IPS-18a (cell line): ENCODE results near the gene ANKRD11.

Source experiments
- H3K27ac ChIP-seq: one replicate; pipeline ENCODE4 v1.5.1; 2013; ENCODE audit warnings: low read length
- H3K27me3 ChIP-seq: one replicate; pipeline ENCODE4 v1.6.1; 2013; ENCODE audit warnings: mild to moderate bottlenecking, low read length; ENCODE audit not compliant: control insufficient read depth, insufficient read depth
- H3K36me3 ChIP-seq: one replicate; pipeline ENCODE4 v1.6.1; 2013; ENCODE audit warnings: low read depth, low read length; ENCODE audit not compliant: control insufficient read depth
- H3K4me1 ChIP-seq: one replicate; pipeline ENCODE4 v1.6.1; 2013; ENCODE audit warnings: low read depth, low read length; ENCODE audit not compliant: control insufficient read depth
- H3K4me3 ChIP-seq: one replicate; pipeline ENCODE4 v1.5.1; 2013; ENCODE audit warnings: low read length
- H3K9ac ChIP-seq: one replicate; pipeline ENCODE4 v1.6.1; 2013; ENCODE audit warnings: mild to moderate bottlenecking, low read length, moderate library complexity
- H3K9me3 ChIP-seq: one replicate; pipeline ENCODE4 v1.6.1; 2013; ENCODE audit warnings: low read depth, low read length; ENCODE audit not compliant: control insufficient read depth

ANKRD11 gene

DNA sequence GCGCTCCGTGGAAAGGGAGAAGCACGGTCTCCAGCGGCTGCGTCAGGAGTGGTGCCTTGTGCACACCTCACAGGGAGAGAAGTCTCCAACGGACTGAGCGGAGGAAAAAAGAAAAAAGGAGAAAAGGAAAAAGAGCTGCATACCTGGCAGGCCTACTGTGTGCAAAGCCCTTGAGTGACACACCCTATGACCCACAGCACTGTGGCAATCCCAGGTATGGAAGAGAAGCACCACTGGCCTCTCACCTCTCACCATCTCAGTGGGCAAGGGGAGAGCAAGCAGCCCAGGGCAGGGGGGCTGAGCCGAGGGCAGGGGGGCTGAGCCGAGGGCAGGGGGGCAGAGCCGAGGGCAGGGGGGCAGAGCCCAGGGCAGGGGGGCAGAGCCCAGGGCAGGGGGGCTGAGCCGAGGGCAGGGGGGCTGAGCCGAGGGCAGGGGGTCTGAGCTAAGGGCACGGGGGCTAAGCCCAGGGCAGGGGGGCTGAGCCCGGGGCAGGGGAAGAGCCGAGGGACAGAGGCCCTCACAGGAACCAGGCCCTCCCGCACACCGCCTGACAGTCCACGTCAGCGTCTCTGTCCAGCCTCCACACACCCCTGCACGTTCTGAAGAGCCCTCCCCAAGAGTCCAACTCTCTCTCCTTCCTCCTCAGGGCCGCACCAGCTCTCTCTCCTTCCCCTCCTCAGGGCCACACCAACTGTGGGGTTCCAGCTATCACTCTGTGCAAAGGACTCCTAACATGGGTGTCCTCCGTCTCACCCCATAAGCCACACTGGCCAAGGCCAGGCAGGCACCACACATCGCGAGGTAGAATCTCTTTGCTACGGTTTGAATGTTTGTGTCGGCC, 167.0 kb downstream of the ANKRD11 start:
- Histone ChIP-seq H3K9me3 (no peaks in the 10 kb centered on the region), H3K36me3 (no peaks in the 10 kb centered on the region), H3K27ac (no peak overlapping the region), H3K9ac (no peak overlapping the region), H3K4me3 (no peak overlapping the region), H3K27me3 (no peaks in the 10 kb centered on the region), H3K4me1 (peaks cover 45% of the 10 kb centered on the region)

DNA sequence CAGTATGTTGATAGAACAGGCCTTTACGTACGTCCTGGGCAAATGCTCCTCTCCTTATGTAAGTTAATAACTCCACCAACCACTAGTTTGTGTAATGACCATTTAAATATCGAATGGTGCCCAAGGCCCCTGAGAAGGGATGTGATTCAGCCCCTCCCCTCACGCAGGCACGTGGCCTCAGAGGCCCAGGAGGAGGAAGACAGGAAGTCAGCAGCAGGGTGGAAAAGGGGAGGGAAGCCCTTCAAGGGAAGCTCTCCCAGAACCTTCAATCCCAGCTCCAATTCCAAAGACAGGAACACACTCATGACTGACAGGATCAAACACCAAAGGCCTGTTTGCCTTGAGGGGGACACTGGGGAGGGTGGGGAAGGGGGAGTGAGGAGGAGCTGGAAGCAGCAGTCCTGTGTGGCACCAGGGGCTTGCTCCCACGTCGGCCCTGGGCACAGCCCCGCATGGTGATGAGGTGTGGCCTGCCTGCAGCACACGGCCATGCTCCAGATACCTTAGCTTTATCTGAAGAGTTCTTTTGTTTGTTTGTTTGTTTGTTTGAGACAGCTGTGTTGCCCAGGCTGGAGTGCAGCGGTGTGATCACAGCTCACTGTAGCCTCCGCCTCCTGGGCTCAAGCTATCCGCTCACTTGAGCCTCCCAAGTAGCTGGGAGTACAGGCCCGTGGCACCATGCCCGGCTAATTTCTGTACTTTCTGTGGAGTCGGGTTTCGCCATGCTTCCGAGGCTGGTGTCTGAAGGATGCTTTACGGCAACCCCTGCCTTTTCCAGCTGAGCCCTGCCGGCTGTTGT, 167.8 kb downstream of the ANKRD11 start:
- H3K4me3 ChIP-seq = no peak overlapping the region
- no peak overlapping the region for H3K9ac ChIP-seq
- H3K27ac ChIP-seq = no peak overlapping the region
- H3K27me3 ChIP-seq = no peaks in the 10 kb centered on the region
- no peaks in the 10 kb centered on the region for H3K9me3 ChIP-seq
- peaks cover 45% of the 10 kb centered on the region for H3K4me1 ChIP-seq
- H3K36me3 ChIP-seq = no peaks in the 10 kb centered on the region

GRCh38 chr16:89320782-89321501, 169.4 kb downstream of the ANKRD11 start:
- H3K27me3 ChIP-seq = no peaks in the 10 kb centered on the region
- H3K4me3 ChIP-seq = no peak overlapping the region
- H3K27ac ChIP-seq = no peak overlapping the region
- peaks cover 33% of the 10 kb centered on the region for H3K4me1 ChIP-seq
- H3K9me3 ChIP-seq = no peaks in the 10 kb centered on the region
- H3K9ac ChIP-seq = no peak overlapping the region
- no peaks in the 10 kb centered on the region for H3K36me3 ChIP-seq

GRCh38 chr16:89319886-89320781, 170.2 kb downstream of the ANKRD11 start:
- H3K4me1 ChIP-seq = peaks cover 31% of the 10 kb centered on the region

GRCh38 chr16:89319631-89319885, 170.8 kb downstream of the ANKRD11 start:
- no peak overlapping the region for H3K4me3 ChIP-seq
- H3K9ac ChIP-seq = no peak overlapping the region
- H3K36me3 ChIP-seq = no peaks in the 10 kb centered on the region
- no peaks in the 10 kb centered on the region for H3K9me3 ChIP-seq
- H3K4me1 ChIP-seq = peaks cover 31% of the 10 kb centered on the region
- no peak overlapping the region for H3K27ac ChIP-seq
- no peaks in the 10 kb centered on the region for H3K27me3 ChIP-seq

More at GRCh38 chr16:89319886-89320781, 170.2 kb downstream of the ANKRD11 start:
- no peak overlapping the region for H3K4me3 ChIP-seq
- no peaks in the 10 kb centered on the region for H3K9me3 ChIP-seq
- no peak overlapping the region for H3K9ac ChIP-seq
- no peak overlapping the region for H3K27ac ChIP-seq
- no peaks in the 10 kb centered on the region for H3K36me3 ChIP-seq
- no peaks in the 10 kb centered on the region for H3K27me3 ChIP-seq

- no peaks in the 10 kb centered on the region for H3K36me3 ChIP-seq
- no peak overlapping the region for H3K9ac ChIP-seq
Observed at GRCh38 chr16:89318871-89319630, 171.3 kb downstream of the ANKRD11 start.

DNA sequence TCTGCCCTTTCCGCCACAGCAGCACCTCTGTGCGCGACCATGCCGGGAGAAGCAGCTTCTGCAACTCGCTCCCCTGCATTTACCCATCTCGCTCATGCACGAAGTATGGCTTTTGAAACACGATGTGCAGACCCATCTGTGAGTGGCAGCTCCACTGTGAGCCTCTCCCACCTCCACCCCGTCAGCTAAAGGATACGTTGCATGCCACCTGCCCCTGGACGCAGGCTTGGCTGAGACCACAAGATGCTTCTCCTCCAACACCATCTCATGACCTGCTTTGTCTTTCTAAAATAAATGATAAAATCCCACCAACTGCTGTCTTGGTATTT, 172.0 kb downstream of the ANKRD11 start:
- Histone ChIP-seq H3K27ac (no peak overlapping the region), H3K36me3 (no peaks in the 10 kb centered on the region), H3K27me3 (no peaks in the 10 kb centered on the region), H3K9me3 (no peaks in the 10 kb centered on the region), H3K4me3 (no peak overlapping the region), H3K9ac (no peak overlapping the region), H3K4me1 (peaks cover 28% of the 10 kb centered on the region)

More at GRCh38 chr16:89318871-89319630, 171.3 kb downstream of the ANKRD11 start:
- H3K27ac ChIP-seq = no peak overlapping the region
- no peak overlapping the region for H3K4me3 ChIP-seq
- H3K9me3 ChIP-seq = no peaks in the 10 kb centered on the region
- H3K27me3 ChIP-seq = no peaks in the 10 kb centered on the region
- H3K4me1 ChIP-seq = peaks cover 31% of the 10 kb centered on the region

GRCh38 chr16:89317729-89318429, 172.5 kb downstream of the ANKRD11 start:
- no peak overlapping the region for H3K4me3 ChIP-seq
- peaks cover 3% of the 10 kb centered on the region for H3K36me3 ChIP-seq
- H3K9me3 ChIP-seq = no peaks in the 10 kb centered on the region
- no peak overlapping the region for H3K27ac ChIP-seq
- no peak overlapping the region for H3K9ac ChIP-seq
- peaks cover 26% of the 10 kb centered on the region for H3K4me1 ChIP-seq
- no peaks in the 10 kb centered on the region for H3K27me3 ChIP-seq

DNA sequence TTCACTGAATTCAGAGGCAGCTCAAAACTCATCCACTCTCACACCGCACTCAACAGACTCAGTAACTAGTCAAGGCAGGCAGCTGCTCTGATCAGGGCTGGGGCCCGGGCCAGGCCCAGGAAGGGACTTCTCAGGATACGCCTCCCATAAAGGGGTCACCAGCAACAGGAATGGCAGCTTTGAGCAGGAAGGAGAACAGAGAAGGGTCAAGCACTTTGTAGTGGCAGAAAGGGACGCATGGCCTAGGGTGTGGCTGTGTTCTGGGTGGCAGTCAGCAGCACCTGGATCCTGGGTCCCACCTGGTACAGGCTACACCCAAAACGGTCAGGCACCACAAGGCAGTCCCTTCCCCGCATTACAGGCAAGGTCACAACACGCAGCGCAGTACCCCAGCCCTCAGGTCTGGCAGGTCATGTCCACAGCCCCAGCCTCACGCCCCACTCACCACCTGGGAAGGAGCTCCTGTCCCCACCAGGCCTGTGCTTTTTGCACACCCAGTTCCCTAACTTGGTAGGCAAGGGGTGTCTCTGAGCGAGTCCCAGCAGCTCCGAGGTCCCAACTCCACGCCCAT, 173.2 kb downstream of the ANKRD11 start:
- no peak overlapping the region for H3K27ac ChIP-seq
- peaks cover 19% of the 10 kb centered on the region for H3K4me1 ChIP-seq

GRCh38 chr16:89316701-89317100, 173.7 kb downstream of the ANKRD11 start:
- Histone ChIP-seq H3K4me3 (no peak overlapping the region), H3K9me3 (no peaks in the 10 kb centered on the region), H3K36me3 (peaks cover 3% of the 10 kb centered on the region), H3K27me3 (no peaks in the 10 kb centered on the region), H3K27ac (no peak overlapping the region), H3K9ac (no peak overlapping the region), H3K4me1 (peaks cover 14% of the 10 kb centered on the region)

More for the DNA sequence above, 173.2 kb downstream of the ANKRD11 start:
- Histone ChIP-seq H3K9me3 (no peaks in the 10 kb centered on the region), H3K9ac (no peak overlapping the region), H3K4me3 (no peak overlapping the region), H3K36me3 (peaks cover 3% of the 10 kb centered on the region), H3K27me3 (no peaks in the 10 kb centered on the region)
